OCI-LY7 (cell line): Measurements from ENCODE around the gene PRRX2. TPM values are rescaled to one million over a fixed set of nuclear protein-coding genes. Genes with fewer than 3 reads are reported as not detected.

Source experiments
- BruUV-seq: library from RNA; stranded (reverse); fragments of 400-500 nt; replicated peaks from 2 replicates; lab custom pipeline; 2021; lab: Mats Ljungman, UMichigan
- CTCF ChIA-PET: fragments of 300-600 bp; sonication (Branson Sonifier 250); formaldehyde crosslinking; loops from one replicate; lab custom pipeline; 2022; ENCODE audit warnings: antibody characterized with exemption; ENCODE audit not compliant: unreplicated experiment; lab: Charles Lee
- POLR2A ChIA-PET: fragments of 300-600 bp; sonication (Branson Sonifier 250); formaldehyde crosslinking; loops from one replicate; lab custom pipeline; 2022; ENCODE audit warnings: antibody characterized with exemption; lab: Charles Lee
- DNase-seq: peaks from one replicate; pipeline ENCODE4 v3.0.0-alpha.2; 2015; ENCODE audit warnings: low spot score
- H2AFZ ChIP-seq: fragments of 200-600 bp; sonication (generic), shearing (Covaris generic); 2 replicates; pipeline ENCODE4 v1.6.1; 2014; ENCODE audit warnings: mild to moderate bottlenecking, antibody characterized with exemption, low read length, moderate library complexity
- H3K27ac ChIP-seq: fragments of 200-600 bp; sonication (generic); 2 replicates; pipeline ENCODE4 v1.5.1; 2014; ENCODE audit warnings: mixed run types, low read depth, mild to moderate bottlenecking, moderate library complexity, low read length, inconsistent platforms; ENCODE audit not compliant: poor library complexity, severe bottlenecking
- H3K36me3 ChIP-seq: fragments of 200-600 bp; sonication (generic); 2 replicates; pipeline ENCODE4 v1.6.1; 2014; ENCODE audit warnings: mild to moderate bottlenecking, antibody characterized with exemption, low read length, moderate library complexity, mixed read lengths; ENCODE audit not compliant: insufficient read depth
- H3K4me1 ChIP-seq: fragments of 200-600 bp; sonication (generic); 2 replicates; pipeline ENCODE4 v1.5.1; 2014; ENCODE audit warnings: mild to moderate bottlenecking, low read length; ENCODE audit not compliant: insufficient read depth, poor library complexity, severe bottlenecking
- H3K4me2 ChIP-seq: fragments of 200-600 bp; sonication (generic); 2 replicates; pipeline ENCODE4 v1.6.1; 2014; ENCODE audit warnings: mild to moderate bottlenecking, low read length
- H3K4me3 ChIP-seq: fragments of 200-600 bp; sonication (generic); 2 replicates; pipeline ENCODE4 v1.5.1; 2014; ENCODE audit warnings: mild to moderate bottlenecking, low read depth, low read length; ENCODE audit not compliant: poor library complexity, severe bottlenecking
- H3K79me2 ChIP-seq: fragments of 200-600 bp; sonication (generic); 2 replicates; pipeline ENCODE4 v1.6.1; 2016; ENCODE audit warnings: low read depth, mild to moderate bottlenecking, low read length, moderate library complexity, mixed read lengths; ENCODE audit not compliant: insufficient read depth
- H3K9me2 ChIP-seq: fragments of 200-600 bp; sonication (generic); 2 replicates; pipeline ENCODE4 v1.6.1; 2016; ENCODE audit warnings: mild to moderate bottlenecking, low read length, mixed read lengths; ENCODE audit not compliant: insufficient read depth
- H3K9me3 ChIP-seq: fragments of 200-600 bp; sonication (generic); 2 replicates; pipeline ENCODE4 v1.6.1; 2014; ENCODE audit warnings: mild to moderate bottlenecking, mixed run types, low read length, mixed read lengths
- H4K20me1 ChIP-seq: fragments of 200-600 bp; sonication (generic); 2 replicates; pipeline ENCODE4 v1.6.1; 2014; ENCODE audit warnings: mild to moderate bottlenecking, antibody characterized with exemption, low read length, moderate library complexity, mixed read lengths; ENCODE audit not compliant: insufficient read depth
- CTCF ChIP-seq: fragments of 200-600 bp; sonication (generic); conservative IDR thresholded peaks from 2 replicates; pipeline ENCODE4 v1.5.1; 2014; ENCODE audit warnings: mild to moderate bottlenecking, antibody characterized with exemption, low read length, moderate library complexity, mixed read lengths
- EZH2phosphoT487 ChIP-seq: fragments of 200-600 bp; sonication (generic); IDR thresholded peaks from 2 replicates; pipeline ENCODE4 v1.6.1; 2018; ENCODE audit warnings: low read depth, borderline replicate concordance, mild to moderate bottlenecking, mixed run types, antibody characterized with exemption, low read length, moderate library complexity, mixed read lengths
- intact Hi-C: fragments of 100-400 bp; cut with micrococcal nuclease; formaldehyde crosslinking; loops from one replicate; pipeline ENCODE4 v1.10.0; 2022; ENCODE audit not compliant: unreplicated experiment
- total RNA-seq, 2 experiments: library from RNA; depleted of rRNA in 1 of 2; stranded (reverse); fragments of >200 nt in 1 of 2; shearing (Covaris generic) in 1 of 2; gene quantifications; 2 replicates each; pipeline ENCODE4 v1.2.3, GENCODE V29; 2014 to 2022

Gene PRRX2
- total RNA-seq, 2 experiments from 2014 or later, result not detected

- ChIA-PET POLR2A (no interaction called here), CTCF (no interaction called here)
- no peaks in the 10 kb centered on the region for H4K20me1 ChIP-seq
- H2AFZ ChIP-seq, result no peak overlapping the region
- BruUV-seq, result no TSS peak
- TF ChIP-seq EZH2phosphoT487 (no peak), CTCF (no peak)
- H3K4me3 ChIP-seq, result peak overlapping the region; percentile 97
- H3K27ac ChIP-seq, result no peak overlapping the region
- peaks cover 40% of the 10 kb centered on the region for H3K36me3 ChIP-seq
- no peaks in the 10 kb centered on the region for H3K9me3 ChIP-seq
- H3K4me2 ChIP-seq, result peak overlapping the region; percentile 81
- no peak for DNase-seq
- intact Hi-C loops, result loop anchor here (5.0 kb wide), 1 partner anchor 97 kb away; no protein-coding TSS in a partner anchor
- peaks cover 11% of the 10 kb centered on the region for H3K4me1 ChIP-seq
- H3K9me2 ChIP-seq, result no peaks in the 10 kb centered on the region
- H3K79me2 ChIP-seq, result peaks cover 12% of the 10 kb centered on the region
Measured at GRCh38 chr9:129640086-129640870, 25.2 kb upstream of the PRRX2 start.

- Histone ChIP-seq H3K27ac (no peak overlapping the region), H4K20me1 (no peaks in the 10 kb centered on the region), H3K79me2 (peaks cover 12% of the 10 kb centered on the region), H3K9me2 (no peaks in the 10 kb centered on the region), H3K9me3 (no peaks in the 10 kb centered on the region), H3K4me1 (peaks cover 11% of the 10 kb centered on the region), H2AFZ (peak overlapping the region; percentile 39; the same call in 1 of the 2 replicates), H3K36me3 (peaks cover 33% of the 10 kb centered on the region), H3K4me2 (peak overlapping the region; percentile 81), H3K4me3 (peak overlapping the region; percentile 97)
- DNase-seq, result no peak
- CTCF ChIA-PET, result interaction anchor here (0.6 kb wide), 1 partner anchor 781 kb away, joined by 3 read pairs; no protein-coding TSS in a partner anchor
- BruUV-seq, result no TSS peak
- POLR2A ChIA-PET, result no interaction called here
- TF ChIP-seq CTCF (no peak), EZH2phosphoT487 (no peak)
- intact Hi-C loops, result loop anchor here (5.0 kb wide), 1 partner anchor 96 kb away; no protein-coding TSS in a partner anchor
Measured at GRCh38 chr9:129640871-129641749, 24.3 kb upstream of the PRRX2 start.
